HEK293 (cell line): ENCODE results near the gene KLF16.

ENCODE experiments used
- BCL11A ChIP-seq: fragments of 450-650 bp; formaldehyde crosslinking; IDR thresholded peaks from 2 replicates; pipeline ENCODE4 v1.5.1; 2016; ENCODE audit warnings: low read depth, missing biosample characterization, missing genetic modification characterization
- GLIS1 ChIP-seq: fragments of 450-650 bp; formaldehyde crosslinking; IDR thresholded peaks from 2 replicates; pipeline ENCODE4 v1.5.1; 2016; ENCODE audit warnings: missing biosample characterization, missing genetic modification characterization
- HOXA7 ChIP-seq: sonication (generic); formaldehyde crosslinking; IDR thresholded peaks from 2 replicates; pipeline ENCODE4 v1.8.1; 2022; ENCODE audit warnings: missing genetic modification reagents, borderline replicate concordance
- KLF8 ChIP-seq: fragments of 450-650 bp; formaldehyde crosslinking; IDR thresholded peaks from 2 replicates; pipeline ENCODE4 v1.5.1; 2016; ENCODE audit warnings: missing biosample characterization, missing genetic modification characterization
- MEIS1 ChIP-seq: sonication (generic); formaldehyde crosslinking; IDR thresholded peaks from 2 replicates; pipeline ENCODE4 v1.8.1; 2022; ENCODE audit warnings: missing genetic modification reagents, mild to moderate bottlenecking, borderline replicate concordance
- MZF1 ChIP-seq: fragments of 450-650 bp; formaldehyde crosslinking; IDR thresholded peaks from 2 replicates; pipeline ENCODE4 v1.5.1; 2017; ENCODE audit warnings: missing biosample characterization, missing genetic modification characterization, borderline replicate concordance
- OSR2 ChIP-seq: fragments of 450-650 bp; formaldehyde crosslinking; IDR thresholded peaks from 2 replicates; pipeline ENCODE4 v1.5.1; 2016; ENCODE audit warnings: missing biosample characterization, missing genetic modification characterization
- OVOL3 ChIP-seq: fragments of 450-650 bp; formaldehyde crosslinking; IDR thresholded peaks from 2 replicates; pipeline ENCODE4 v1.5.1; 2016; ENCODE audit warnings: missing biosample characterization, missing genetic modification characterization
- PRDM10 ChIP-seq: fragments of 450-650 bp; formaldehyde crosslinking; IDR thresholded peaks from 2 replicates; pipeline ENCODE4 v1.5.1; 2016; ENCODE audit warnings: missing biosample characterization, missing genetic modification characterization
- SCRT1 ChIP-seq: fragments of 450-650 bp; formaldehyde crosslinking; IDR thresholded peaks from 2 replicates; pipeline ENCODE4 v1.5.1; 2016; ENCODE audit warnings: missing biosample characterization, missing genetic modification characterization, borderline replicate concordance
- SP2 ChIP-seq: fragments of 450-650 bp; formaldehyde crosslinking; IDR thresholded peaks from 2 replicates; pipeline ENCODE4 v1.5.1; 2016; ENCODE audit warnings: missing biosample characterization, missing genetic modification characterization
- SP7 ChIP-seq: fragments of 450-650 bp; formaldehyde crosslinking; IDR thresholded peaks from 2 replicates; pipeline ENCODE4 v1.5.1; 2016; ENCODE audit warnings: missing biosample characterization, missing genetic modification characterization
- WT1 ChIP-seq: fragments of 450-650 bp; formaldehyde crosslinking; IDR thresholded peaks from 2 replicates; pipeline ENCODE4 v1.5.1; 2016; ENCODE audit warnings: missing biosample characterization, missing genetic modification characterization
- YY2 ChIP-seq: fragments of 450-650 bp; formaldehyde crosslinking; IDR thresholded peaks from 2 replicates; pipeline ENCODE4 v1.5.1; 2016; ENCODE audit warnings: missing biosample characterization, missing genetic modification characterization
- ZBTB8A ChIP-seq: fragments of 450-650 bp; formaldehyde crosslinking; IDR thresholded peaks from 2 replicates; pipeline ENCODE4 v1.5.1; 2016; ENCODE audit warnings: missing biosample characterization, missing genetic modification characterization
- ZFP41 ChIP-seq: fragments of 450-650 bp; formaldehyde crosslinking; IDR thresholded peaks from 2 replicates; pipeline ENCODE4 v1.5.1; 2016; ENCODE audit warnings: missing biosample characterization, missing genetic modification characterization, borderline replicate concordance
- ZNF10 ChIP-seq: fragments of 450-650 bp; formaldehyde crosslinking; IDR thresholded peaks from 2 replicates; pipeline ENCODE4 v1.5.1; 2017; ENCODE audit warnings: missing biosample characterization, missing genetic modification characterization
- ZNF16 ChIP-seq: fragments of 450-650 bp; formaldehyde crosslinking; IDR thresholded peaks from 2 replicates; pipeline ENCODE4 v1.5.1; 2016; ENCODE audit warnings: low read depth, missing biosample characterization, missing genetic modification characterization
- ZNF184 ChIP-seq: fragments of 450-650 bp; IDR thresholded peaks from 2 replicates; pipeline ENCODE4 v1.5.1; 2018; ENCODE audit warnings: missing biosample characterization, mild to moderate bottlenecking, missing genetic modification characterization
- ZNF19 ChIP-seq: fragments of 450-650 bp; formaldehyde crosslinking; IDR thresholded peaks from 2 replicates; pipeline ENCODE4; 2016; ENCODE audit warnings: missing biosample characterization, missing genetic modification characterization, low read depth
- ZNF2 ChIP-seq: fragments of 450-650 bp; formaldehyde crosslinking; IDR thresholded peaks from 2 replicates; pipeline ENCODE4 v1.5.1; 2016; ENCODE audit warnings: missing biosample characterization, missing genetic modification characterization
- ZNF274 ChIP-seq, 2 experiments: fragments of 200-500 bp in 1 of 2; fragments of 450-650 bp in 1 of 2; sonication (Bioruptor generic) in 1 of 2; formaldehyde crosslinking in 1 of 2; IDR thresholded peaks; 2 replicates each; pipeline versions ENCODE4 v1.5.1 to v1.6.1; 2014 to 2016; ENCODE audit warnings: borderline replicate concordance in 1 of 2, inconsistent platforms in 1 of 2, low read length in 1 of 2, missing biosample characterization in 1 of 2, missing genetic modification characterization in 1 of 2
- ZNF354C ChIP-seq: fragments of 450-650 bp; formaldehyde crosslinking; IDR thresholded peaks from 2 replicates; pipeline ENCODE4 v1.5.1; 2016; ENCODE audit warnings: missing biosample characterization, missing genetic modification characterization, low read depth, borderline replicate concordance
- ZNF37A ChIP-seq: fragments of 450-650 bp; IDR thresholded peaks from 2 replicates; pipeline ENCODE4 v1.5.1; 2018; ENCODE audit warnings: missing biosample characterization, missing genetic modification characterization
- ZNF426 ChIP-seq: fragments of 450-650 bp; formaldehyde crosslinking; IDR thresholded peaks from 2 replicates; pipeline ENCODE4 v1.5.1; 2017; ENCODE audit warnings: missing biosample characterization, missing genetic modification characterization, mild to moderate bottlenecking, inconsistent platforms, moderate library complexity
- ZNF510 ChIP-seq: fragments of 450-650 bp; formaldehyde crosslinking; IDR thresholded peaks from 2 replicates; pipeline ENCODE4 v1.5.1; 2018; ENCODE audit warnings: mild to moderate bottlenecking, missing genetic modification characterization, missing biosample characterization; ENCODE audit not compliant: insufficient replicate concordance
- ZNF558 ChIP-seq: fragments of 450-650 bp; formaldehyde crosslinking; IDR thresholded peaks from 2 replicates; pipeline ENCODE4 v1.5.1; 2016; ENCODE audit warnings: missing biosample characterization, missing genetic modification characterization
- ZNF600 ChIP-seq: fragments of 450-650 bp; formaldehyde crosslinking; IDR thresholded peaks from 2 replicates; pipeline ENCODE4 v1.5.1; 2016; ENCODE audit warnings: missing biosample characterization, missing genetic modification characterization
- ZNF624 ChIP-seq: fragments of 450-650 bp; formaldehyde crosslinking; IDR thresholded peaks from 2 replicates; pipeline ENCODE4 v1.5.1; 2017; ENCODE audit warnings: missing biosample characterization, missing genetic modification characterization
- ZNF660 ChIP-seq: fragments of 450-650 bp; IDR thresholded peaks from 2 replicates; pipeline ENCODE4 v1.5.1; 2018; ENCODE audit warnings: missing biosample characterization, mild to moderate bottlenecking, missing genetic modification characterization
- ZNF777 ChIP-seq: fragments of 450-650 bp; formaldehyde crosslinking; IDR thresholded peaks from 2 replicates; pipeline ENCODE4 v1.5.1; 2017; ENCODE audit warnings: missing biosample characterization, missing genetic modification characterization, borderline replicate concordance
- ZSCAN16 ChIP-seq: fragments of 450-650 bp; formaldehyde crosslinking; IDR thresholded peaks from 2 replicates; pipeline ENCODE4 v1.5.1; 2016; ENCODE audit warnings: missing biosample characterization, missing genetic modification characterization
- ZSCAN5A ChIP-seq: fragments of 450-650 bp; formaldehyde crosslinking; IDR thresholded peaks from 2 replicates; pipeline ENCODE4 v1.5.1; 2016; ENCODE audit warnings: missing biosample characterization, missing genetic modification characterization
- ZXDB ChIP-seq: fragments of 450-650 bp; formaldehyde crosslinking; IDR thresholded peaks from 2 replicates; pipeline ENCODE4 v1.5.1; 2016; ENCODE audit warnings: missing biosample characterization, missing genetic modification characterization
- TF ChIP-seq, protein P1 (sequence below): fragments of 450-650 bp; formaldehyde crosslinking; optimal IDR thresholded peaks from 2 replicates; pipeline ENCODE3; 2016; ENCODE audit warnings: missing biosample characterization, mild to moderate bottlenecking, missing genetic modification characterization
- TF ChIP-seq, protein P2 (sequence below): fragments of 450-650 bp; formaldehyde crosslinking; IDR thresholded peaks from 2 replicates; pipeline ENCODE4 v1.5.1; 2017; ENCODE audit warnings: missing biosample characterization, missing genetic modification characterization

KLF16 gene

DNA sequence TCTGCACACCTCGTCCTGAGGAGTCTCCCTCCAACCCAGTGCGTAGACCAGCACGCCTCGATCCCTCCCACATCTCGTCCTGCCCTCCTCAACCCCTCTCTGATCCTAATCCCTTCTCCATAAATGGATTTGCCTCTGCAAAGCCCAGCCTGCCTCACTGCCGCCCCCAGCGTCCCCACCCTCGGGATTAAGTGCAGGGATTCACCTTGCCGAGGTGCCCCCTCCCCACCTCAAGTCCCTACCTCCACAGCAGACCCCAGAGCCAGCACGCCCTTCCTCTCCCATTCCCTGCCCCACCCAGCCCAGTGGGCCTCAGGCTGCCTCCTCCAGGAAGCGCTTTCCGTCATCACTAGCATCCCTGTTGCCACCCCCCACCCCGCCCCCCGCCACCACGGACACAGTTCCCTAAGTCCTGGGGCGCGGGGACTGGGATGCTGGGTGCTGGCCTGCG, 4.0 kb downstream of the KLF16 start (continued):
- TF ChIP-seq PRDM10 (tag by site-specific recombination) (no peak), ZNF37A (tag by site-specific recombination) (no peak), ZNF600 (peak; percentile 99), BCL11A (no peak), ZNF16 (tag by site-specific recombination) (no peak), ZNF426 (tag by site-specific recombination) (no peak), ZNF510 (no peak), ZNF2 (tag by site-specific recombination) (no peak), ZNF274 (IDR thresholded peaks at IDR 0.05; ENCODE audit: low read length) (no peak), ZNF274 (tag by site-specific recombination; IDR thresholded peaks at IDR 0.05; ENCODE audit: borderline replicate concordance) (no peak), ZNF19 (tag by site-specific recombination) (no peak), ZNF354C (tag by site-specific recombination) (no peak), ZNF624 (no peak), ZFP41 (no peak), ZSCAN5A (tag by site-specific recombination) (0 out of 2 replicates have a peak, but pooled peaks have one; percentile 10), HOXA7 (no peak), MZF1 (tag by site-specific recombination) (no peak), ZNF184 (tag by site-specific recombination) (no peak), ZNF558 (tag by site-specific recombination) (no peak), YY2 (tag by site-specific recombination) (no peak), KLF8 (peak; percentile 58; the same call in 1 of the 2 replicates), ZNF777 (no peak), ZSCAN16 (no peak), ZBTB8A (tag by site-specific recombination) (no peak), SP7 (tag by site-specific recombination) (peak; percentile 40), ZXDB (tag by site-specific recombination) (no peak), MEIS1 (no peak), ZNF10 (tag by site-specific recombination) (no peak), OSR2 (tag by site-specific recombination) (no peak), SP2 (tag by site-specific recombination) (peak; percentile 69), OVOL3 (tag by site-specific recombination) (no peak), ZNF660 (tag by site-specific recombination) (no peak), GLIS1 (tag by site-specific recombination) (no peak), WT1 (tag by site-specific recombination) (peak; percentile 74), SCRT1 (tag by site-specific recombination) (no peak)
- TF ChIP-seq, protein P1, sequence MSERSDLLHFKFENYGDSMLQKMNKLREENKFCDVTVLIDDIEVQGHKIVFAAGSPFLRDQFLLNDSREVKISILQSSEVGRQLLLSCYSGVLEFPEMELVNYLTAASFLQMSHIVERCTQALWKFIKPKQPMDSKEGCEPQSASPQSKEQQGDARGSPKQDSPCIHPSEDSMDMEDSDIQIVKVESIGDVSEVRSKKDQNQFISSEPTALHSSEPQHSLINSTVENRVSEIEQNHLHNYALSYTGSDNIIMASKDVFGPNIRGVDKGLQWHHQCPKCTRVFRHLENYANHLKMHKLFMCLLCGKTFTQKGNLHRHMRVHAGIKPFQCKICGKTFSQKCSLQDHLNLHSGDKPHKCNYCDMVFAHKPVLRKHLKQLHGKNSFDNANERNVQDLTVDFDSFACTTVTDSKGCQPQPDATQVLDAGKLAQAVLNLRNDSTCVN (tag by site-specific recombination), result peak; percentile 2
- TF ChIP-seq, protein P2, sequence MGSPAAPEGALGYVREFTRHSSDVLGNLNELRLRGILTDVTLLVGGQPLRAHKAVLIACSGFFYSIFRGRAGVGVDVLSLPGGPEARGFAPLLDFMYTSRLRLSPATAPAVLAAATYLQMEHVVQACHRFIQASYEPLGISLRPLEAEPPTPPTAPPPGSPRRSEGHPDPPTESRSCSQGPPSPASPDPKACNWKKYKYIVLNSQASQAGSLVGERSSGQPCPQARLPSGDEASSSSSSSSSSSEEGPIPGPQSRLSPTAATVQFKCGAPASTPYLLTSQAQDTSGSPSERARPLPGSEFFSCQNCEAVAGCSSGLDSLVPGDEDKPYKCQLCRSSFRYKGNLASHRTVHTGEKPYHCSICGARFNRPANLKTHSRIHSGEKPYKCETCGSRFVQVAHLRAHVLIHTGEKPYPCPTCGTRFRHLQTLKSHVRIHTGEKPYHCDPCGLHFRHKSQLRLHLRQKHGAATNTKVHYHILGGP (tag by site-specific recombination), result no peak
